HepG2 (cell line): Measurements from ENCODE around the gene NXPH4. TPM values are rescaled to one million over a fixed set of nuclear protein-coding genes. Genes with fewer than 3 reads are reported as not detected.

Experiments used
- ATF7 ChIP-seq, 2 experiments: fragments of 450-650 bp in 1 of 2; sonication (generic) in 1 of 2; formaldehyde crosslinking in 1 of 2; IDR thresholded peaks; 2 replicates each; pipeline versions ENCODE4 v1.4.0 to v1.6.1; 2016 to 2020; ENCODE audit warnings: antibody characterized with exemption in 1 of 2, mild to moderate bottlenecking in 1 of 2, missing genetic modification reagents in 1 of 2
- CBX2 ChIP-seq, 2 experiments: fragments of 200-600 bp in 1 of 2; sonication (generic); formaldehyde crosslinking in 1 of 2; IDR thresholded peaks; 2 replicates each; pipeline versions ENCODE4 v1.7.0 to v1.8.1; 2018 to 2022; ENCODE audit warnings: low read depth in 2 of 2, low read length in 1 of 2, mild to moderate bottlenecking in 1 of 2, missing genetic modification reagents in 1 of 2
- HDAC1 ChIP-seq: sonication (generic); formaldehyde crosslinking; IDR thresholded peaks from 2 replicates; pipeline ENCODE4 v1.5.1; 2020; ENCODE audit warnings: mild to moderate bottlenecking, missing genetic modification reagents
- KDM5A ChIP-seq: fragments of 200-600 bp; sonication (generic); IDR thresholded peaks from 2 replicates; pipeline ENCODE4 v1.7.0; 2018; ENCODE audit warnings: antibody characterized with exemption, mild to moderate bottlenecking, low read length, borderline replicate concordance
- POLR2AphosphoS2 ChIP-seq: IDR thresholded peaks from 2 replicates; pipeline ENCODE4 v1.6.1; 2011; ENCODE audit warnings: low read depth, low read length, improper control_type of control experiment
- POLR2AphosphoS5 ChIP-seq: IDR thresholded peaks from 2 replicates; pipeline ENCODE4 v1.6.1; 2012; ENCODE audit warnings: low read depth, low read length
- SALL2 ChIP-seq: sonication (generic); formaldehyde crosslinking; IDR thresholded peaks from 2 replicates; pipeline ENCODE4 v1.8.1; 2023; ENCODE audit warnings: mild to moderate bottlenecking, missing genetic modification reagents, inconsistent platforms
- SNAPC2 ChIP-seq: sonication (generic); formaldehyde crosslinking; IDR thresholded peaks from 2 replicates; pipeline ENCODE4 v1.8.1; 2022; ENCODE audit warnings: mild to moderate bottlenecking, missing genetic modification reagents
- TAF1 ChIP-seq: sonication (generic); formaldehyde crosslinking; IDR thresholded peaks from 2 replicates; pipeline ENCODE4 v1.4.0; 2020; ENCODE audit warnings: missing genetic modification reagents
- ZFP91 ChIP-seq: sonication (generic); formaldehyde crosslinking; IDR thresholded peaks from 2 replicates; pipeline ENCODE4 v1.9.0; 2022; ENCODE audit warnings: missing genetic modification reagents, mild to moderate bottlenecking, borderline replicate concordance
- ZNF10 ChIP-seq: sonication (generic); formaldehyde crosslinking; IDR thresholded peaks from 2 replicates; pipeline ENCODE4 v1.4.0; 2020; ENCODE audit warnings: mild to moderate bottlenecking, low read depth, missing genetic modification reagents, borderline replicate concordance
- ZNF263 ChIP-seq: sonication (generic); formaldehyde crosslinking; IDR thresholded peaks from 2 replicates; pipeline ENCODE4 v1.4.0; 2020; ENCODE audit warnings: missing genetic modification reagents
- ZNF432 ChIP-seq: sonication (generic); formaldehyde crosslinking; IDR thresholded peaks from 2 replicates; pipeline ENCODE4 v1.5.0; 2020; ENCODE audit warnings: missing genetic modification reagents, mild to moderate bottlenecking, borderline replicate concordance
- ZNF709 ChIP-seq: sonication (generic); formaldehyde crosslinking; IDR thresholded peaks from 2 replicates; pipeline ENCODE4 v1.5.0; 2020; ENCODE audit warnings: mild to moderate bottlenecking, missing genetic modification reagents
- polyA plus RNA-seq, 8 experiments: library from polyadenylated mRNA; depleted of rRNA in 3 of 8; stranded (reverse) in 7 of 8; unstranded in 1 of 8; fragments of >200 nt; fragmentation: Illumina TruSeq in 4 of 8; extraction: Trizol in 4 of 8; gene quantifications; 2 replicates each; pipeline versions ENCODE4 v1.2.1 to v1.2.3, GENCODE V29; 2011 to 2016; ENCODE audit warnings: low read depth in 4 of 8, missing spikeins in 1 of 8, mixed read lengths in 1 of 8; ENCODE audit not compliant: insufficient read depth in 1 of 8
- total RNA-seq, 5 experiments: library from RNA; depleted of rRNA; stranded (reverse); fragments of >200 nt; fragmentation: Illumina TruSeq; extraction: Trizol; gene quantifications; 2 replicates each; pipeline ENCODE4 v1.2.3, GENCODE V29; 2016; ENCODE audit warnings: low read depth in 1 of 5
- TF ChIP-seq, protein P1 (sequence below): sonication (generic); formaldehyde crosslinking; IDR thresholded peaks from 2 replicates; pipeline ENCODE4 v1.8.0; 2022; ENCODE audit warnings: low read depth, missing genetic modification reagents
- TF ChIP-seq, protein P2 (sequence below): sonication (generic); formaldehyde crosslinking; IDR thresholded peaks from 2 replicates; pipeline ENCODE4 v1.5.0; 2020; ENCODE audit warnings: missing genetic modification reagents

NXPH4 gene
- total and polyA plus RNA-seq, 2 of the 13 experiments (the other 11 are each of a cell fraction or from before 2014, with no cell fraction given): 0.13 TPM; not detected in 1

DNA sequence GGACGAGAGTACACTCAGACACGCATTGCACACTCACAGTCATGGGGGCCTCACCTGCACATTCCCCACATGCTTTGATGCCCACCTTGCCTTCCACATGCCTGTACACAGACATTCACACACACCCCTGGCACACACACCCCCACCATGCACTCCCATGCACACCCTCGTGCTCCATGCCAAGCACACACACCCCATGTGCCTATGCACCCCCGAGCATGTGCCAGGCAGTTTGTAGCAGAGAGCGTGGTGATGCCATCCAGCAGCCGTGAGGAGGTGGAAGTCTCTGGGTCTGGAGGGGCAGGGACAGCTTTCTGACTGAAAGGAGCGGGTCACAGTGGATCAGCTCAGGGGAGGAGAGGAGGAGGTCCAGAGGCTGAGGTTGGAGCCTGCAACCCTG lies 10.7 kb upstream of the NXPH4 start (continued):
- TF ChIP-seq ZFP91 (CRISPR knock-in tag): no peak
- TF ChIP-seq CBX2 (IDR thresholded peaks at IDR 0.05; ENCODE audit: low read depth, low read length): no peak
- TF ChIP-seq CBX2 (CRISPR knock-in tag; IDR thresholded peaks at IDR 0.05; ENCODE audit: low read depth): no peak
- TF ChIP-seq SNAPC2: no peak
- no peak for TF ChIP-seq ZNF709 (CRISPR knock-in tag)
- no peak for TF ChIP-seq ATF7 (IDR thresholded peaks at IDR 0.05)
- TF ChIP-seq ATF7 (CRISPR knock-in tag; IDR thresholded peaks at IDR 0.05): no peak
- TF ChIP-seq, protein P1, sequence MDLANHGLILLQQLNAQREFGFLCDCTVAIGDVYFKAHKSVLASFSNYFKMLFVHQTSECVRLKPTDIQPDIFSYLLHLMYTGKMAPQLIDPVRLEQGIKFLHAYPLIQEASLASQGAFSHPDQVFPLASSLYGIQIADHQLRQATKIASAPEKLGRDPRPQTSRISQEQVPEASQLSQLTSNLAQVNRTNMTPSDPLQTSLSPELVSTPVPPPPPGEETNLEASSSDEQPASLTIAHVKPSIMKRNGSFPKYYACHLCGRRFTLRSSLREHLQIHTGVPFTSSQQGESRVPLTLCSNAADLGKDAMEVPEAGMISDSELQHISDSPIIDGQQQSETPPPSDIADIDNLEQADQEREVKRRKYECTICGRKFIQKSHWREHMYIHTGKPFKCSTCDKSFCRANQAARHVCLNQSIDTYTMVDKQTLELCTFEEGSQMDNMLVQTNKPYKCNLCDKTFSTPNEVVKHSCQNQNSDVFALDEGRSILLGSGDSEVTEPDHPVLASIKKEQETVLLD: no peak
- no peak for TF ChIP-seq HDAC1
- no peak for TF ChIP-seq KDM5A
- TF ChIP-seq, protein P2, sequence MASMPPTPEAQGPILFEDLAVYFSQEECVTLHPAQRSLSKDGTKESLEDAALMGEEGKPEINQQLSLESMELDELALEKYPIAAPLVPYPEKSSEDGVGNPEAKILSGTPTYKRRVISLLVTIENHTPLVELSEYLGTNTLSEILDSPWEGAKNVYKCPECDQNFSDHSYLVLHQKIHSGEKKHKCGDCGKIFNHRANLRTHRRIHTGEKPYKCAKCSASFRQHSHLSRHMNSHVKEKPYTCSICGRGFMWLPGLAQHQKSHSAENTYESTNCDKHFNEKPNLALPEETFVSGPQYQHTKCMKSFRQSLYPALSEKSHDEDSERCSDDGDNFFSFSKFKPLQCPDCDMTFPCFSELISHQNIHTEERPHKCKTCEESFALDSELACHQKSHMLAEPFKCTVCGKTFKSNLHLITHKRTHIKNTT: no peak
- TF ChIP-seq TAF1: no peak
- 0 out of 2 replicates have a peak, but pooled peaks have one; percentile 64 for TF ChIP-seq POLR2AphosphoS2
- 0 out of 2 replicates have a peak, but pooled peaks have one; percentile 27 for TF ChIP-seq POLR2AphosphoS5
- no peak for TF ChIP-seq ZNF263 (CRISPR knock-in tag)
- no peak for TF ChIP-seq SALL2 (CRISPR knock-in tag)
- TF ChIP-seq ZNF432 (CRISPR knock-in tag): no peak
- TF ChIP-seq ZNF10: no peak
